ENCODE data around the gene NKX2-8.
"Not testable (repeated sequence)": the region's sequence is repeated elsewhere in the genome, so short reads cannot be mapped to it uniquely, and the experiment has no call there.

NKX2-8 gene

DNA sequence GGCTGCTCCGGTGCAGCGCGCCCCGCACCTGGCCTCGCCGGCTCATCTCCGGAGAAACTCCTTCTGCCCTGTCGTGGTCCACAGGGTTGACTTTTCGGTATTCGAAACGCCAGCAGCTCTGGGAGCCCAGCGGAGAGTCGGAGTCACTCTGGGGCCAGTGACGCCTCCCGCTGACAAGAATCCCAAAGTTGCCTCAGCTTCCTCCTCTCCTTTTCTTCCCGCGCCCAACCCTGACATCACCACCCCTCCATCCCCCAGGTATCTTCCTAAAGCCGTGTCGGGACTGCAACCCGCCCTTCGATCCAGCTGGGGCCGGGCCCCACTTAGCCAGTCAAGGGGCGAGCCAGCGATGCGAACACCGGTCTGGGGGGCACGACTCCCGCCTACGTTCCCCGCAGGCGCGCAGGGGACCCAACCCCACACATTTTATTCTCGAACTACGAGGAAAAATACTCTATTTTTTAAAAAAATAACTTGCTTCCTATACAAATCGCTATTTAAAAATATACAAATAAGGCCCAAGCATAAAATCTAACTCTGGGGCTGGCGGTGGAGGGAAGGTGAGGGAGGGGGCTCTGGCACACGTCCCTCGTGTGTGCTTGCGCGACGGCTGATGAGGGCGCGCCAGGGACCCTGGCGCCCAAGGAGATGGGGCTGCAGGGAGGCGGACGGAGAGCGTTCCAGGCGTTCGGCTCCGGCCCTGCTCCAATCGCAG lies 2.1 kb downstream of the NKX2-8 start:
- DNase-seq (ENCODE audit: low read depth in 1 of 2, low spot score in 1 of 2): no peak

DNA sequence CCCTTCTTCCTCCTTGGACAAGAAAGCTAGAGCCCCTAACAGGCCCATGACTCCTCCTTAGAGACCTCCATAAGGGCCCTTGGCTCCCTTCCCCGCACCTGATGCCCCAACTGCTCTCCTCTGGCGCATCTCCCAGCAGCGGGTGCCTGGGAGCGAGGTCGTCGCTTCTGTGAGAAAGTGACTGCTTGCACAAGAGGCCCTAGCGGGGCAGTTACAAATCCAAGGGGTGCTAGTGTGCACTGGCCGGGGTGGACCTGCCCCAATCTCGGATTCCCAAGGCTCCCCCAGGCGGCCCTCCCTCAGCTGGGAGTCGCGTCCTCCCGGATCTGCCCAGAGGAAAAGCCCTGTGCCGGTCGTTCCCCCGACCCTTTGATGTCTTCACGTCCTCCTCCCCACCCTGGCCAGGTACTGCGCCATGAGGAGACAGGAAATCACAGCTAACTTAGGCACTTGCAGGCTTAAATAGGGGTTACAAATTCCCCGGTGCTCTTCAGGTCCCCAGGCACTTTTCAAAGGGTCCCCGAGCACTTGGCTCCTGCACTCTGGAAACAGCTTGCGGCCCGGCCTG lies 2.8 kb downstream of the NKX2-8 start:
- no peak for DNase-seq (ENCODE audit: low read depth in 1 of 2, low spot score in 1 of 2)

DNA sequence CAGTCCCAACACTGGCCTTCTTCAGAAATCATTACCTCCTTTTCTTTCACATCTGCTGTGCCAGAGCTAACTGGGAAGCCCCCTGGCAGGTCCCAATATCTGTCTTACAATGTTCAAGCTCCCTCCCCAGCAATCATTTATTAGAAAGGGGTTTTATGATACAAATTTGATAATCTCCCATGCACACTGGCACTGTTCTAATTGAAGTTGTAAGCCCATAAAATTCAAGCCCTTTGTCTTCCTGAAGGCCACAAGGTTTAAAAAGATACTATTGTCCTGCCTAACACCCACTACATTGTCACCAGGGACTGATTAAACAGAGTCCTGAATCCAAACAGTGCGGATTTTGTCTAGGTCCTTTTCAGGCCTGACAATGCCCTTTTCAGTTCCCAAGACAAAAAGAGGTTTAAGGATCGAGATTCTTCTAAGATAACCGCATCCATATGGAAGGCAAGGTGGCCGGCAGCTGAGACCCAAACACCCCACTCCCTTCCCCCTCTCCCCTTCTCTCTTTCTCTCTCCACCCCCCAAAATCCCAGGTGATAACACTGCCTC lies 3.3 kb downstream of the NKX2-8 start:
- no peak for DNase-seq (ENCODE audit: low read depth in 1 of 2, low spot score in 1 of 2)

DNA sequence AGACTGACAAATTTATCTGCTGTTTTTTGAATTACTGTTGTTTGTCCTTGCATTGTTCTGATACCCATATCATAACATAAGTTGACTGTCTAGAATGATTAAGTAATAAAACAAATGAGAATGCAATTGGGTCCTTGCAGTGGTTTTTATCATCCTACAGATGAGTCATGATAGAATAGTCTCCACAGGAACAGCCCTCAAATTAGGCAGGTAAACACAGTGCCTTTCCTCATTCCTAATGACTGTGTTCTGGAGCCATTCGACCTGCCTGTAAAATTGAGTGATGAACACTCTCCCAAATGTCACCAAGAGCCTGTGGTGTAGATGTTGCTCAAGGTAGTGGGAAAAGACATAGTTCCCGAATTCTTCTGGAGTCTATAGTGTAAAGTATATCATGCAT lies 12.3 kb downstream of the NKX2-8 start:
- no peak for DNase-seq (ENCODE audit: low read depth in 1 of 2, low spot score in 1 of 2)

DNA sequence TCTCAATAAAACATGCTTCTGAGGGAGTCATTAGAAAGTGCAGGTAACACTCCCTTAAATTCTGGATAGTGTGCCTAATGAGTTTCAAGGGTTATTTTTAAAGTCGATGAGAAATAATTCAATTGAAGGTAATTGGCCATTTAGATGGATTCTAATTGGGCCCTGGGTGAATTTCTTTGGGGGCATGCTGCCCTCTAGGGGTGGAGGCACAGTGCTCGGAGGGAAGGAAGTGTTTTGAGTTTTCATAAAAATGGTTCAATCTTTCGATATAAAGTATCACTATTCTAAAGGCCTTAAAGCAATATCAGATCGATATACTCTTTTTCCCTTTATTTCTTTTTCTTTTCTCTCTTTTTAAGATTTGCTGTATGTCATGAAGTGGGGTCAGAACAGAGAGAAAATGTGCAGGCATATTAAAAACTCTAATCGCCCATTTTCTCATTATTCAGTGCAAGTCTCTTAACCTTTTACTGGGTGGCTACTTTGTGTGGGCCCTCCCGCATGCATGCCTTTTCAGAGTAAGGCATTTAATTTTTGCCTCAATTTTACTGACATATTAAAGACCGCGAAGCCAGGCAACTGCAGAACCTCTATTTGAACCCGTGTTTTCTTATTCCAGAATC lies 25.5 kb downstream of the NKX2-8 start:
- DNase-seq (ENCODE audit: low read depth in 1 of 2, low spot score in 1 of 2): peak in 1 of 2 donors; percentile 12

DNA sequence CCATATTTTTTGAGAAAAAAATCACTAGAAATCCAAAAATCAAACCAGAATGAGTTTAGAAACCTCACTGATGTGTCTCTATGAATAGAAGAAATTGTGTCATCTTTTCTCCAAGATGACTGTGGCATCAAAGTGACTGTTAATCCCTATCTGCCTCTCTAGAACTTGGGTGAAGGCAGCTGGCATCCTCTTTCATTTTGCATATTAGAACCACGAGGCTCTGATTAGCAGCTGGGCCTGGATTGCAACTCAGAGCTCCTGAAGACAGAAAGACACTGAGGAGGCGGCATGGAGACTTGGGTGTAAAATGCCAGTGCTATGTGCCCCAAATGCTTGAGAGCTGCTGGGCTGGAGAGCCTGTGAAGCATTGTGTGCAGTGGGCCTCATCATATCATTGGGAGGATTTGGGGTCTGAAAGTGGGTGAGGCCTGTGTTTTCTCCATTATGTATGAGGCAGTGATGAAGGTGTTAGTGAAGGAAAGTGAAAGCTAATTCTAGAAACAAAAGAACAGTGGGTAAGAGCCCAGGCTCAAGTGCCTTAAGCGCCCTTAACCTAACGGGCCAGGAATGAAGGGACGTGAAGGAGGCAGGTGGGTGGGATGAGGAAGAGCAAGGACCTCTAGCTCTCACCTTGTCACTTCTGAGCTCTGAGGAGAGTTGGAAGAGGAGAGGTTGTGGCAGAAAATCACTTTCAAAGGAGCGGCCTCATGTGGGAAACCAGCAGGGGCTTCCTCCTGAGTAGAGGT lies 26.2 kb downstream of the NKX2-8 start:
- no peak for DNase-seq (ENCODE audit: low read depth in 1 of 2, low spot score in 1 of 2)

DNA sequence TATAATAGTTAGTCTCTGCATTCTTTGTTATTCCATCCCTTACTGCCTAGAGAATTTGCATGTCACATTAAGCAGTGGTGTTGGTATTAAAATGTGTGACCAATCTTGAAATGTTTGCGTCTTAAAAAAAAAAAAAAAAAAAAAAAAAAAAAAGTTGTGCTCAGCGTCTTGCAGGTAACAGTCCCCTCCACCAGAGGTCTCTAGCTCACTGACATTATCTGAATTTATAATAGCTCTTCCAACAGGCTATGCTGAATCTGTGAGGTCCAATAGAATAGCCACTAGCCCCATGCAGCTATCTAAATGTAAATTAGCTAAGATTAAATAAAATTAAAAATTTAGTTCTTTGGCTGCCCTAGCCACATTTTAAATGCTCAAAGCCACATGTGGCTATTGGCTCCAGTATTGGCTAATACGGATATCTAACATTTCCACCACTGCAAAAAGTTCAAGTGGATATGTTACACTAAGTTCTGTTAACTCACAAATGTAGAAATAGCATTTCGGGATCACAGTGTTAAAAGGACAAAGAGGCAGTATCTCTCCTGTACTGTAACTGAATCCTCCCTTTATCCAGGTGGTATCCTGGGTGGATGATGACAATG lies 28.7 kb downstream of the NKX2-8 start:
- no peak for DNase-seq (ENCODE audit: low read depth in 1 of 2, low spot score in 1 of 2)

DNA sequence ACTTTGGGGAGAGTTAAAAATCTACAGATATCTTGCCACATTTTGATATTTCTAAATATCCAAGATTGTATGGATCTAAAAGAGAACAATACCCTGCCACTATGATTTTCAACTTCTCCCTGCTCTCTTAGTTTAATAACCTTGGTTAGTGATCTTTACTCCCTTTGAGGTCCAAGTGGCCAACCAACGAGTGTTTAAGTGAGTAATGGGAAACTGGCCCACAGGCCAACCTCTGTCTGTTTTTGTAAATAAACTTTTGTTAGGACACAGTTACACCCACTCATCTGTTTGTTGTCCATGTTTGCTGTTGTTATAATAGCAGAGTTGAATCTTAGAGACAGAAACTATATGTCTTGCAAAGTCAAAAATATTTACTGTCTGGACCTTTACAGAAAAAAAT lies 31.5 kb downstream of the NKX2-8 start:
- no peak for DNase-seq (ENCODE audit: low read depth in 1 of 2, low spot score in 1 of 2)

DNA sequence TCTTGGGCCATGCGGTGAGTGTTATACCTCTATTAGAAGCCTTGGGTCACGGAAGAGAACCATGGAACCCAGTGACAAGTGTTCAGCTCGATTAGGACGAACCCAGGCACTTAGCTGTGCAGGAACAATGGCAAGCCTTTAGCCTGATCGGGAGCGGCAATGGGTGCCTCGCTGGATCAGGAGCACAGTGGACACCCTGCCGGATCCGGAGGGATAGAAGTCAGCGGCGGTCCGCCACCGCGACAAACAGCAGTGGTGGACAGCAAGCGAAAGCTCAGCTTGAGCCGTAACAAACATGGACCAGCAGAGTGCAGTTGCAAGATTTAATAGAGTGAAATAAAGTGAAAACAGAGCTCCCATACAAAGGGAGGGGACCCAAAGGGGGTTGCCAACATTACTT lies 38.1 kb downstream of the NKX2-8 start:
- DNase-seq (ENCODE audit: low read depth in 1 of 2, low spot score in 1 of 2): not testable (repeated sequence)

DNA sequence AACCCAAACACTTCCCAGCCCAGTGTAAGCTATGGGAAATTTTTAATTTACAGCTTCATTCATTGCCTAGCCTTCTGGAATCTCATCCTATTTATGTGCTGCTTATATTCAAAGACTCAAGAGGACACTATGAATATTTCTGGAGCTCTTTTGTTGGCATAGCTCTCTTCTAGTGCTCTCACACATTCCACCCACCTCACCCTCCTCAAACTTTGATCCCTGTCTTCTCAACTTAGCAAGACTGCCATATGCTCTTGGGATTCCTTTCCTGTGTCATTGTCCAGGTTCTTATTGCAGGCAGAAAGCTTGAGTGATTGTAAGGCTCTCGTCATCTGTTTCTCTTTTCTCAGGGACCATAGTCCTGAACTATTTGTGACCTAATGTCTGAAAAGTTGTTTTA lies 44.4 kb downstream of the NKX2-8 start:
- DNase-seq (ENCODE audit: low read depth in 1 of 2, low spot score in 1 of 2): no peak

All from activated CD4-positive, alpha-beta T cell treated with anti-CD3 and anti-CD28 coated beads, Interleukin-2, amount 50 U/mL, for 24 hours (primary cell).